KMS-11 (cell line): Measurements from ENCODE around the gene ULBP3.
"Not testable (repeated sequence)": the region's sequence is repeated elsewhere in the genome, so short reads cannot be mapped to it uniquely, and the experiment has no call there.

Experiments used
- H2AFZ ChIP-seq: fragments of 200-600 bp; sonication (generic); 2 replicates; pipeline ENCODE4 v1.6.1; 2016; ENCODE audit warnings: antibody characterized with exemption, mixed run types, low read depth
- H3K27ac ChIP-seq: fragments of 200-600 bp; sonication (generic); 2 replicates; pipeline ENCODE4 v1.6.1; 2016; ENCODE audit warnings: mild to moderate bottlenecking, mixed run types
- H3K27me3 ChIP-seq: fragments of 200-600 bp; sonication (generic); 2 replicates; pipeline ENCODE4 v1.6.1; 2017; ENCODE audit warnings: mild to moderate bottlenecking, low read depth, mixed run types, moderate library complexity; ENCODE audit not compliant: insufficient read depth
- H3K36me3 ChIP-seq: fragments of 200-600 bp; sonication (generic); 2 replicates; pipeline ENCODE4 v1.6.1; 2017; ENCODE audit warnings: mild to moderate bottlenecking, mixed run types; ENCODE audit not compliant: insufficient read depth
- H3K4me1 ChIP-seq: fragments of 200-600 bp; sonication (generic); 2 replicates; pipeline ENCODE4 v1.6.1; 2016; ENCODE audit warnings: mild to moderate bottlenecking, low read depth, mixed run types; ENCODE audit not compliant: poor library complexity, severe bottlenecking
- H3K4me2 ChIP-seq: fragments of 200-600 bp; sonication (generic); 2 replicates; pipeline ENCODE4 v1.7.0; 2016; ENCODE audit warnings: mild to moderate bottlenecking, mixed run types
- H3K4me3 ChIP-seq: fragments of 200-600 bp; sonication (generic); IDR thresholded peaks from 2 replicates; pipeline ENCODE4 v1.6.1; 2017; ENCODE audit warnings: low read depth, low read length, mixed read lengths; ENCODE audit not compliant: insufficient read depth
- H3K79me2 ChIP-seq: fragments of 200-600 bp; sonication (generic); 2 replicates; pipeline ENCODE4 v1.6.1; 2016; ENCODE audit warnings: low read depth, mixed run types; ENCODE audit not compliant: insufficient read depth
- H3K9ac ChIP-seq: fragments of 200-600 bp; sonication (generic); 2 replicates; pipeline ENCODE4 v1.6.1; 2016; ENCODE audit warnings: mild to moderate bottlenecking, mixed run types
- H4K20me1 ChIP-seq: fragments of 200-600 bp; sonication (generic); 2 replicates; pipeline ENCODE4 v1.6.1; 2016; ENCODE audit warnings: mild to moderate bottlenecking, mixed run types; ENCODE audit not compliant: insufficient read depth
- TF ChIP-seq, protein P1 (sequence below): fragments of 200-600 bp; sonication (generic); conservative IDR thresholded peaks from 2 replicates; pipeline ENCODE4 v1.6.1; 2017; ENCODE audit warnings: low read depth, mild to moderate bottlenecking, antibody characterized with exemption, low read length, moderate library complexity, mixed read lengths

The ULBP3 gene

DNA sequence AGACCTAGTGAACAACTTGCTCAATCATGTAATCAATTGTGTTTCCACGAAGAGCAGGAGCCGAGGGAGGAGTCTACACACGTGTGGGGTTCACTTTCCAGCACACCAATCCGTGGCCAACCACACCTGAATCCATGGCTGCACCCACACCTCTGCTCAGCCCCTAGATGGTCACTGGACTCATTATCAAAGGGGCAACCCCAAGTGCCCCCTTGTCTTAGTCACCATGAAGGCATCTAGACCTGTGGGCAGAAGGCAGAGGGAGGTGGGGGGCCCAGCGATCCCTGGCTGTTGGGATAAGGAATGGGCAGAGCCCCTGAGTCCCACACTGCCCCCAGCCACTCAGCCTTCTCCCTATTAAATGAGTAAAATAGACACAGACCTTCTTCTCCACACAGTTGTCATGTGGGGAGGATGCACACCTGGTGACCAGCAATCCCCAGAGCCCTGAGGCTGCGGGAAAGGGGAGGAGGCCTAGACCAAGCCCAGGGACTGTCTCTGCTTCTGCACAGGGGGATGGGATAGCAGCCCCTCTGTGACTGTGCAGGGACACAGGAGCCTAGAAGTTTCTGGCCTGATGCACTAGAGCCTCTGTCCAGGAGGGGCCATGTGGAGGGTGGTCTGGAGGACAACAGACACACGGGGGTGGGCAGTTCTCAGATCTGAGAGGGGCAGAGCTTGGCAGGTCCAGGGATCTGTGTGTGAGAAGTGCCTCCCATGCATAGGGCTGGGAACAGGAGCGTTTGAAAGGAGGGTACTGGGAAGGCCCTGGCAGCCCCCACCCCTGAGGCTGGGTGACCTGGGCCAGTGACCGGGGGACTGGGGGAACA is 41.7 kb downstream of the ULBP3 start:
- no peak overlapping the region for H3K27ac ChIP-seq
- H3K36me3 ChIP-seq, result no peaks in the 10 kb centered on the region
- no peak overlapping the region for H2AFZ ChIP-seq
- no peaks in the 10 kb centered on the region for H3K27me3 ChIP-seq
- H3K4me2 ChIP-seq, result no peak overlapping the region
- no peaks in the 10 kb centered on the region for H3K79me2 ChIP-seq
- no peaks in the 10 kb centered on the region for H4K20me1 ChIP-seq
- H3K4me1 ChIP-seq, result no peaks in the 10 kb centered on the region
- no peak overlapping the region for H3K9ac ChIP-seq
- no peak overlapping the region for H3K4me3 ChIP-seq
- TF ChIP-seq, protein P1, sequence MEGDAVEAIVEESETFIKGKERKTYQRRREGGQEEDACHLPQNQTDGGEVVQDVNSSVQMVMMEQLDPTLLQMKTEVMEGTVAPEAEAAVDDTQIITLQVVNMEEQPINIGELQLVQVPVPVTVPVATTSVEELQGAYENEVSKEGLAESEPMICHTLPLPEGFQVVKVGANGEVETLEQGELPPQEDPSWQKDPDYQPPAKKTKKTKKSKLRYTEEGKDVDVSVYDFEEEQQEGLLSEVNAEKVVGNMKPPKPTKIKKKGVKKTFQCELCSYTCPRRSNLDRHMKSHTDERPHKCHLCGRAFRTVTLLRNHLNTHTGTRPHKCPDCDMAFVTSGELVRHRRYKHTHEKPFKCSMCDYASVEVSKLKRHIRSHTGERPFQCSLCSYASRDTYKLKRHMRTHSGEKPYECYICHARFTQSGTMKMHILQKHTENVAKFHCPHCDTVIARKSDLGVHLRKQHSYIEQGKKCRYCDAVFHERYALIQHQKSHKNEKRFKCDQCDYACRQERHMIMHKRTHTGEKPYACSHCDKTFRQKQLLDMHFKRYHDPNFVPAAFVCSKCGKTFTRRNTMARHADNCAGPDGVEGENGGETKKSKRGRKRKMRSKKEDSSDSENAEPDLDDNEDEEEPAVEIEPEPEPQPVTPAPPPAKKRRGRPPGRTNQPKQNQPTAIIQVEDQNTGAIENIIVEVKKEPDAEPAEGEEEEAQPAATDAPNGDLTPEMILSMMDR, result no peak

DNA sequence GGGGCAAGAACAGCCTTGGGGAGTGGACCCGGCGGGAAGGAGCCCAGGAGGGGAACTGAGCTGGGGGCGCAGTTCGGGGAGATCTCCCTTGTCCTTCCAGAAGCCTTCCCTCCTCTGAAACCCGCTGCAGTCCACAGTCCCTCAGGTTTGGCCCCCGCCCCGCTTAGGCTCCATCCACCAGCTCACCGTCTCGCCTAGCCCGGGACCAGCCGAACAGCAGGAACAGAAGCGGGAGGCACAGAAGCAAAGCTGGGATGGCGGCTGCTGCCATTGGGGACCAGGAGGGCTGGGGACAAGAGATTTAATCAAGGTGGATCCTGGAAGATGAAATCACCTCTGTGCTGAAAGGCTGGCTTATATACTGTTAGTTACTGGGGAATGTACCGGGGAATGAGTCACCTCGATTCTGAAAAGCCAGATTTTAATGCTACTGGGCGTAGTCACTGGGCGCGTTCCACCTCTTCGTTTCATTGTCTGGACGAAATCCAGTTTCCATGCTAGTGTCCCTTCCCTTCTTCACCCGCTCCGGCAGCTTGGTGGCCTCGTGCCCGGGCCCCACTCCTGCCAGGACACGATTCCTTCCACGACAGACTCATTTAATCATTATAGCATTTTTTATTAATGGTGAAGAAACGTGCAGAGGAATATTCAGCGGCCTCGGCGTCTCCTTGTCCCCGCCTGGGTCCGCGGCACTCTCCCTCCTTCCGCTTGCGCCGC is 43.6 kb downstream of the ULBP3 start, which contains the start of gene RAET1L:
Gene RAET1L, minus strand, starts transcription at position 332 of the 717 bp plus-strand sequence. Its CDS starts 61 bp downstream, at position 271.
- Histone ChIP-seq H3K79me2 (no peaks in the 10 kb centered on the region), H3K27ac (no peak within 1 kb of the TSS), H3K4me1 (no peaks in the 10 kb centered on the region), H3K9ac (no peak within 1 kb of the TSS), H3K4me3 (no peak within 1 kb of the TSS), H4K20me1 (no peaks in the 10 kb centered on the region), H3K36me3 (no peaks in the 10 kb centered on the region), H3K4me2 (no peak within 1 kb of the TSS), H3K27me3 (no peaks in the 10 kb centered on the region), H2AFZ (no peak within 1 kb of the TSS)
- TF ChIP-seq, protein P1, result no peak

DNA sequence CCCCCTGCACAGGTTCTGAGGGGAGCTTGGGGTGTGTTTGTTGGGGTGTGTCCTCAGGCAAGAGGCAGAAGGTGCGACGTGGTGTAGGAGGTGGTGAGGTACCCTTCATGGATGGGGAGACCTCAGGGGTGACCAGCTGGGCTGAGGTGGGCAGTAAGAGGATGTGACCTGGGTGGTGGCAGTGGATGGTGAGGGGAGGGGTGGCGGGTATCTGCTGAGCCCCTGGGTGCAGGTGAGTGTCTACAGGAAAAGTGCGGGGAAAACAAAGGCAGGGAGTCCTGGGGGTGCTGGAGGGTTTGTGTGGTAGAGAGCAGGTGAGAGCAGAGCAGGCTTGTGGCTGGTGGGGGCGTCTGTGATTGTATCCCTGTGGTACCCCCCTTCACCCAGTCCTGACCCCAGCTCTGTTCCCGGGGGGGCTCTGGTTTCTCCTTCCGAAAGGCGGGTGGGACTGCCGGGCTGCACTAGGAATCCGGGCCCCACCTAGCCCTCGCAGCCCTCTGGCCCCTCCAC is 44.2 kb downstream of the ULBP3 start:
- H3K27ac ChIP-seq, result no peak overlapping the region
- H3K4me2 ChIP-seq, result no peak overlapping the region
- no peak overlapping the region for H2AFZ ChIP-seq
- no peaks in the 10 kb centered on the region for H3K36me3 ChIP-seq
- no peaks in the 10 kb centered on the region for H3K79me2 ChIP-seq
- H3K27me3 ChIP-seq, result no peaks in the 10 kb centered on the region
- H3K9ac ChIP-seq, result no peak overlapping the region
- TF ChIP-seq, protein P1, result no peak
- no peak overlapping the region for H3K4me3 ChIP-seq
- no peaks in the 10 kb centered on the region for H4K20me1 ChIP-seq
- H3K4me1 ChIP-seq, result no peaks in the 10 kb centered on the region

DNA sequence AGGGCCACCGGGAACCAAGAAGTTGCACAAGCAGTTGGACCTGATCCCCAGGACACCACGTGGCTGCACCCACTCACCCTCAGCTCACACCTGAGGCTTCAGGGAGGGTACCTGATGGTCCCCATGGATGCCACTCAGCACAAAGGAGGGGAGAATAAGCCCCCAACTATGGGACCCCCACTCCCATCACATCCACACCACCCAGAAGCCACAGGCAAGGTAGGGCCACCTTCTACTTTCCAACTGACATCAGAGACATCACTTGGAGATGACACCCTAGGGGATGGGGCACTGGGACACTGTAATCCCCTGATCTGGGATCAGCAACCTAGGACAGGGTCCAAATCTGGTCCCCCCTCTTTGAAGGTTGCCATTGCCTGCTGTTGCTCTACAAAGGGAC is 44.9 kb downstream of the ULBP3 start:
- H3K27me3 ChIP-seq, H3K4me1 ChIP-seq, H3K79me2 ChIP-seq, H3K4me2 ChIP-seq, H3K9ac ChIP-seq, H2AFZ ChIP-seq, H3K4me3 ChIP-seq, H3K27ac ChIP-seq, H4K20me1 ChIP-seq, H3K36me3 ChIP-seq: not testable (repeated sequence)

DNA sequence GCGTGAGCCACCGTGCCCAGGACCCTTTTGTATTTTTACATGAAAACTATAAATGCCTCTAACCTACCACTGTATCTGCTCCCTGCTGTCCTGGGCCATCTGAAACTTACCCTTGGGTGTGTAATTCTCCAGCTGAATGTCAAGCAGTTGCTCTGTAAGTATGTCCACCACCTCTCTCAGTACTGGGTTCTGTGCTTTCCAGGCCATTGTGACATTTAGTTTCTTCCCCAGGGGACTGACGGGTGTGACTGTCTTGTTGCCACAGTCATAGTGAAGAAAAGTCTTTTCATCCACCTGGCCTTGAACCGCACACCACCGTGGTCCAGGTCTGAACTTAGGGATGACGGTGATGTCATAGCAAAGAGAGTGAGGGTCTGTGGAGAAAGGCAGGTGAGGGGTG is 47.1 kb downstream of the ULBP3 start:
- H4K20me1 ChIP-seq, H3K36me3 ChIP-seq, H3K4me3 ChIP-seq, H3K27ac ChIP-seq, H3K4me1 ChIP-seq, H3K27me3 ChIP-seq, H2AFZ ChIP-seq, H3K79me2 ChIP-seq, H3K4me2 ChIP-seq, H3K9ac ChIP-seq: not testable (repeated sequence)
